ENCODE measurements around the gene USP34. TPM values are rescaled to one million over a fixed set of nuclear protein-coding genes. Genes with fewer than 3 reads are reported as not detected.
"Not testable (repeated sequence)": the region's sequence is repeated elsewhere in the genome, so short reads cannot be mapped to it uniquely, and the experiment has no call there.

Gene USP34
- total RNA-seq, 1 donor from 2014 or later: 95.9 TPM

- Mint-ChIP-seq H3K27me3 (ENCODE audit: low read depth) (no peaks in the 10 kb centered on the region), H3K9me3 (peaks cover 2% of the 10 kb centered on the region), H3K4me1 (peaks cover 18% of the 10 kb centered on the region), H3K27ac (ENCODE audit: unreplicated experiment) (no peak overlapping the region), H3K4me3 (no peak overlapping the region), H3K36me3 (ENCODE audit: low read depth) (peaks cover 16% of the 10 kb centered on the region)
- TF ChIP-seq CTCF (conservative IDR thresholded peaks at IDR 0.05): no peak
- no peak for DNase-seq (ENCODE audit: low read depth, low spot score)
Observed at GRCh38 chr2:61454383-61454782, 16.5 kb downstream of the USP34 start.

GRCh38 chr2:61452392-61452791 lies 18.5 kb downstream of the USP34 start:
- no peak for DNase-seq (ENCODE audit: low read depth, low spot score)
- H3K4me1 Mint-ChIP-seq: peaks cover 7% of the 10 kb centered on the region
- H3K27me3 Mint-ChIP-seq (ENCODE audit: low read depth): no peaks in the 10 kb centered on the region
- peaks cover 17% of the 10 kb centered on the region for H3K36me3 Mint-ChIP-seq (ENCODE audit: low read depth)
- H3K9me3 Mint-ChIP-seq: peaks cover 3% of the 10 kb centered on the region
- TF ChIP-seq CTCF (conservative IDR thresholded peaks at IDR 0.05): no peak
- no peak overlapping the region for H3K27ac Mint-ChIP-seq (ENCODE audit: unreplicated experiment)
- no peak overlapping the region for H3K4me3 Mint-ChIP-seq

- H3K4me1 Mint-ChIP-seq: peaks cover 4% of the 10 kb centered on the region
- H3K27me3 Mint-ChIP-seq (ENCODE audit: low read depth): no peaks in the 10 kb centered on the region
- peaks cover 17% of the 10 kb centered on the region for H3K36me3 Mint-ChIP-seq (ENCODE audit: low read depth)
- DNase-seq (ENCODE audit: low read depth, low spot score): no peak
- H3K4me3 Mint-ChIP-seq: no peak overlapping the region
- no peak overlapping the region for H3K27ac Mint-ChIP-seq (ENCODE audit: unreplicated experiment)
- peaks cover 3% of the 10 kb centered on the region for H3K9me3 Mint-ChIP-seq
- TF ChIP-seq CTCF (conservative IDR thresholded peaks at IDR 0.05): no peak
Observed at GRCh38 chr2:61451178-61451577, 19.7 kb downstream of the USP34 start.

- Mint-ChIP-seq H3K27ac (ENCODE audit: unreplicated experiment) (no peak overlapping the region), H3K4me3 (no peak overlapping the region), H3K27me3 (ENCODE audit: low read depth) (no peaks in the 10 kb centered on the region), H3K4me1 (no peaks in the 10 kb centered on the region), H3K9me3 (peaks cover 3% of the 10 kb centered on the region), H3K36me3 (ENCODE audit: low read depth) (peaks cover 15% of the 10 kb centered on the region)
- TF ChIP-seq CTCF (conservative IDR thresholded peaks at IDR 0.05): no peak
- DNase-seq (ENCODE audit: low read depth, low spot score): no peak
Observed at GRCh38 chr2:61450144-61450543, 20.7 kb downstream of the USP34 start.

GRCh38 chr2:61448229-61448628 lies 22.7 kb downstream of the USP34 start:
- Mint-ChIP-seq H3K4me1 (peaks cover 3% of the 10 kb centered on the region), H3K4me3 (no peak overlapping the region), H3K27me3 (ENCODE audit: low read depth) (no peaks in the 10 kb centered on the region), H3K9me3 (peaks cover 7% of the 10 kb centered on the region), H3K27ac (ENCODE audit: unreplicated experiment) (no peak overlapping the region), H3K36me3 (ENCODE audit: low read depth) (peaks cover 26% of the 10 kb centered on the region)
- no peak for TF ChIP-seq CTCF (conservative IDR thresholded peaks at IDR 0.05)
- no peak for DNase-seq (ENCODE audit: low read depth, low spot score)

GRCh38 chr2:61446971-61447370 lies 23.9 kb downstream of the USP34 start:
- DNase-seq (ENCODE audit: low read depth, low spot score); H3K9me3 Mint-ChIP-seq; H3K27me3 Mint-ChIP-seq (ENCODE audit: low read depth); H3K4me3 Mint-ChIP-seq; H3K27ac Mint-ChIP-seq (ENCODE audit: unreplicated experiment): not testable (repeated sequence)
- H3K36me3 Mint-ChIP-seq (ENCODE audit: low read depth): peaks cover 29% of the 10 kb centered on the region
- H3K4me1 Mint-ChIP-seq: peaks cover 12% of the 10 kb centered on the region

Measured in neural crest cell (in vitro differentiated cells).